ENCODE measurements around the gene SUSD3.

Gene SUSD3

DNA sequence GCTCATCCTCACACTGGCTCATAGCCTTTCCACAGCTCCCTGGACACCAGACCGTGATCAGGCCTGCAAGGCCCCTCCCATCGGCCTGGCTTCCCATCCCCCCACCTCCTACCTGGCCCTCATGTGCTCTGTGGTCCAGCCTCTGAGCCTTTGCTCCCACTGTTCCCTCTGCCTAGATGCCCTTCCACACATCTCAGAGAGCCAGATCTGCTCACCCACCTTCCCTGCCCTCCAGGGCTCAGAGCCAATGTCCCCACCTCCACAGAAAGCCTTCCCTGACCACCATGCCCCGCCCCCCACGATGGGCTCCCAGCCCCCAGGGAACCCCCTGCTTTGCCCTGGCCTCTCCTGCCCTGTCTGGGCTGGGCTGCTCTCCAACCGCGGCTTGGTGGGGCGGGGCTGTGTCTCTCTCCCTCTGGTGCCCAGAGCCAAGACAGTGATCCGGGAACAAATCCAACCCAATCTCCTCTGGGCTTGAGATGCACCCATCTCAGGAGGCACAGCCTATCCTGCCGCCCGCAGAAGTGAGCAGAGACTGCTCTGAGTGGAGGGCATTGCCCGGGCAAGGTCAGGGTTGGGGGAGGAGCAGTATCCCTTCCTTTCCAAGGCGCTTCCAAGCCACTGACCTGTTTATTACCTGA lies 73.9 kb downstream of the SUSD3 start:
- DNase-seq (ENCODE audit: low read depth), result no peak
- TF ChIP-seq, protein P1, sequence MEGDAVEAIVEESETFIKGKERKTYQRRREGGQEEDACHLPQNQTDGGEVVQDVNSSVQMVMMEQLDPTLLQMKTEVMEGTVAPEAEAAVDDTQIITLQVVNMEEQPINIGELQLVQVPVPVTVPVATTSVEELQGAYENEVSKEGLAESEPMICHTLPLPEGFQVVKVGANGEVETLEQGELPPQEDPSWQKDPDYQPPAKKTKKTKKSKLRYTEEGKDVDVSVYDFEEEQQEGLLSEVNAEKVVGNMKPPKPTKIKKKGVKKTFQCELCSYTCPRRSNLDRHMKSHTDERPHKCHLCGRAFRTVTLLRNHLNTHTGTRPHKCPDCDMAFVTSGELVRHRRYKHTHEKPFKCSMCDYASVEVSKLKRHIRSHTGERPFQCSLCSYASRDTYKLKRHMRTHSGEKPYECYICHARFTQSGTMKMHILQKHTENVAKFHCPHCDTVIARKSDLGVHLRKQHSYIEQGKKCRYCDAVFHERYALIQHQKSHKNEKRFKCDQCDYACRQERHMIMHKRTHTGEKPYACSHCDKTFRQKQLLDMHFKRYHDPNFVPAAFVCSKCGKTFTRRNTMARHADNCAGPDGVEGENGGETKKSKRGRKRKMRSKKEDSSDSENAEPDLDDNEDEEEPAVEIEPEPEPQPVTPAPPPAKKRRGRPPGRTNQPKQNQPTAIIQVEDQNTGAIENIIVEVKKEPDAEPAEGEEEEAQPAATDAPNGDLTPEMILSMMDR (IDR thresholded peaks at IDR 0.05; ENCODE audit: low read length, missing control alignments), result no peak
- H3K4me3 ChIP-seq (replicated peaks; ENCODE audit: low read depth, low read length), result peak overlapping the region; percentile 70

- TF ChIP-seq, protein P1 (IDR thresholded peaks at IDR 0.05; ENCODE audit: low read length, missing control alignments), result no peak
- no peak for DNase-seq (ENCODE audit: low read depth)
- H3K4me3 ChIP-seq (replicated peaks; ENCODE audit: low read depth, low read length), result peak overlapping the region; percentile 70
Observed at GRCh38 chr9:93132946-93133680, 74.6 kb downstream of the SUSD3 start.

DNA sequence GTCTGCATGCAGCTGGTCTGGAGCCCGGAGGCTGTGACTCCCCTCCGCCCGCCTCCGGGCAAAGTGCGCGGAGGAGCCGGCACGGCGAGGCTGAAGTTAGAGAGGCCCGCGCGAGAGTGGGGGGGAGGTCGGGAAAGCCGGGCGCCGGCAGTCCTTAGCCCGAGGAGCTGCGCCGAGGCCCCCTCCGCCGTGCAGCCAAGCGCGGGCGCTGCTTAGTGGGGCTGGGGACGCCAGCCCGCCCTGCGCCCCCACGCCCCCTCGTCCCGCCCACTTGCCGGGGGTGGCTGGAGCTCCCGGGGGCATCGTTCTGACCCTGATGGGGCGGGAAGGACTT lies 75.1 kb downstream of the SUSD3 start:
- peak; percentile 82 for DNase-seq (ENCODE audit: low read depth)

GRCh38 chr9:93134015-93134739 lies 75.7 kb downstream of the SUSD3 start, which contains the start of gene NINJ1:
Gene NINJ1 (minus strand): TSS chr9:93134251. CDS start chr9:93134217, 34 bp downstream.
- peak within 1 kb of the TSS; percentile 70 for H3K4me3 ChIP-seq (replicated peaks; ENCODE audit: low read depth, low read length)
- TF ChIP-seq, protein P1 (IDR thresholded peaks at IDR 0.05; ENCODE audit: low read length, missing control alignments), result no peak
- DNase-seq (ENCODE audit: low read depth), result peak; percentile 58

More for the DNA sequence above, 75.1 kb downstream of the SUSD3 start:
- TF ChIP-seq, protein P1 (IDR thresholded peaks at IDR 0.05; ENCODE audit: low read length, missing control alignments), result no peak
- peak overlapping the region; percentile 70 for H3K4me3 ChIP-seq (replicated peaks; ENCODE audit: low read depth, low read length)

Measured in fibroblast of pulmonary artery (primary cell).